H9 (cell line): ENCODE results near the gene LAP3. TPM values are rescaled to one million over a fixed set of nuclear protein-coding genes. Genes with fewer than 3 reads are reported as not detected.

Experiments
- DNase-seq: peaks from one replicate; pipeline ENCODE4 v3.0.0-alpha.2; 2017
- H2AFZ ChIP-seq: one replicate; pipeline ENCODE4 v1.6.1; 2013; ENCODE audit warnings: mild to moderate bottlenecking, low read length, control low read depth, moderate library complexity
- H2AK5ac ChIP-seq: 2 replicates; pipeline ENCODE4 v1.6.1; 2013; ENCODE audit warnings: low read length, control low read depth, mixed read lengths; ENCODE audit not compliant: insufficient read length
- H2BK120ac ChIP-seq: one replicate; pipeline ENCODE4 v1.6.1; 2013; ENCODE audit warnings: low read depth, mild to moderate bottlenecking, low read length, control low read depth, inconsistent platforms; ENCODE audit not compliant: poor library complexity, severe bottlenecking
- H2BK12ac ChIP-seq: 2 replicates; pipeline ENCODE4 v1.6.1; 2013; ENCODE audit warnings: low read length, control low read depth, mixed read lengths, low read depth; ENCODE audit not compliant: insufficient read length
- H2BK15ac ChIP-seq: 2 replicates; pipeline ENCODE4 v1.6.1; 2013; ENCODE audit warnings: low read depth, low read length, control low read depth
- H2BK20ac ChIP-seq: one replicate; pipeline ENCODE4 v1.6.1; 2013; ENCODE audit warnings: low read depth, mild to moderate bottlenecking, low read length, control low read depth, inconsistent platforms; ENCODE audit not compliant: poor library complexity, severe bottlenecking
- H2BK5ac ChIP-seq: 2 replicates; pipeline ENCODE4 v1.6.1; 2013; ENCODE audit warnings: low read length, control low read depth, mixed read lengths; ENCODE audit not compliant: insufficient read length
- H3K14ac ChIP-seq: 2 replicates; pipeline ENCODE4 v1.6.1; 2013; ENCODE audit warnings: low read length, control low read depth; ENCODE audit not compliant: insufficient read depth
- H3K18ac ChIP-seq: 2 replicates; pipeline ENCODE4 v1.6.1; 2013; ENCODE audit warnings: low read depth, mild to moderate bottlenecking, mixed read lengths, low read length, control low read depth; ENCODE audit not compliant: insufficient read length
- H3K23ac ChIP-seq: 2 replicates; pipeline ENCODE4 v1.6.1; 2013; ENCODE audit warnings: low read length, control low read depth, mixed read lengths, low read depth; ENCODE audit not compliant: insufficient read length
- H3K23me2 ChIP-seq: 2 replicates; pipeline ENCODE4 v1.6.1; 2013; ENCODE audit warnings: low read depth, mild to moderate bottlenecking, mixed read lengths, low read length, control low read depth; ENCODE audit not compliant: insufficient read length, poor library complexity, severe bottlenecking
- H3K27ac ChIP-seq: 2 replicates; pipeline ENCODE4 v1.5.1; 2013; ENCODE audit warnings: low read length, control low read depth, mixed read lengths, low read depth; ENCODE audit not compliant: insufficient read length
- H3K27me3 ChIP-seq: 2 replicates; pipeline ENCODE4 v1.6.1; 2013; ENCODE audit warnings: low read length, control low read depth, inconsistent platforms; ENCODE audit not compliant: insufficient read depth
- H3K4ac ChIP-seq: 2 replicates; pipeline ENCODE4 v1.6.1; 2013; ENCODE audit warnings: low read depth, mild to moderate bottlenecking, control low read depth, inconsistent platforms, low read length, moderate library complexity
- H3K4me1 ChIP-seq: 2 replicates; pipeline ENCODE4 v1.6.1; 2013; ENCODE audit warnings: low read length, control low read depth, inconsistent platforms; ENCODE audit not compliant: insufficient read depth
- H3K4me2 ChIP-seq: 2 replicates; pipeline ENCODE4 v1.6.1; 2013; ENCODE audit warnings: low read length, control low read depth, mixed read lengths; ENCODE audit not compliant: insufficient read length, insufficient read depth
- H3K56ac ChIP-seq: 2 replicates; pipeline ENCODE4 v1.6.1; 2013; ENCODE audit warnings: low read depth, mild to moderate bottlenecking, mixed read lengths, low read length, control low read depth; ENCODE audit not compliant: insufficient read length
- H3K79me1 ChIP-seq: 2 replicates; pipeline ENCODE4 v1.6.1; 2013; ENCODE audit warnings: low read depth, mild to moderate bottlenecking, moderate library complexity, low read length, control low read depth, inconsistent platforms; ENCODE audit not compliant: insufficient read depth, poor library complexity, severe bottlenecking
- H3K79me2 ChIP-seq: 2 replicates; pipeline ENCODE4 v1.6.1; 2013; ENCODE audit warnings: low read length, control low read depth, inconsistent platforms; ENCODE audit not compliant: insufficient read depth
- H3K9ac ChIP-seq: 2 replicates; pipeline ENCODE4 v1.6.1; 2013; ENCODE audit warnings: low read length, control low read depth, mixed read lengths; ENCODE audit not compliant: insufficient read length; ENCODE audit errors: extremely low read depth
- H3K9me3 ChIP-seq: one replicate; pipeline ENCODE4 v1.6.1; 2013; ENCODE audit warnings: low read depth, low read length, inconsistent platforms; ENCODE audit not compliant: control insufficient read depth
- H3T11ph ChIP-seq: one replicate; pipeline ENCODE4 v1.6.1; 2013; ENCODE audit warnings: mild to moderate bottlenecking, low read length, control low read depth, inconsistent platforms
- H4K20me1 ChIP-seq: one replicate; pipeline ENCODE4 v1.6.1; 2013; ENCODE audit not compliant: control insufficient read depth, insufficient read length, insufficient read depth
- H4K5ac ChIP-seq: 2 replicates; pipeline ENCODE4 v1.6.1; 2013; ENCODE audit warnings: low read depth, mild to moderate bottlenecking, mixed read lengths, low read length, control low read depth; ENCODE audit not compliant: insufficient read length
- H4K8ac ChIP-seq: replicated peaks from 2 replicates; pipeline ENCODE4 v1.6.1; 2013; ENCODE audit warnings: low read length, control low read depth, mixed read lengths, low read depth; ENCODE audit not compliant: insufficient read length
- H4K91ac ChIP-seq: 2 replicates; pipeline ENCODE4 v1.6.1; 2013; ENCODE audit warnings: low read depth, mild to moderate bottlenecking, moderate library complexity, mixed read lengths, low read length, control low read depth; ENCODE audit not compliant: insufficient read length
- H3K27ac Mint-ChIP-seq, 3 experiments: 2 replicates in 2 of 3; 3 replicates in 1 of 3; pipeline ENCODE4 v1.8.0; 2020 to 2021; ENCODE audit warnings: mixed read lengths in 3 of 3, mild to moderate bottlenecking in 1 of 3, moderate library complexity in 1 of 3
- H3K27me3 Mint-ChIP-seq: 2 replicates; pipeline ENCODE4 v1.8.0; 2021; ENCODE audit warnings: low read depth, mild to moderate bottlenecking, moderate library complexity, mixed read lengths
- H3K36me3 Mint-ChIP-seq, 3 experiments: 2 replicates in 2 of 3; 3 replicates in 1 of 3; pipeline ENCODE4 v1.8.0; 2020 to 2021; ENCODE audit warnings: low read depth in 3 of 3, mixed read lengths in 3 of 3; ENCODE audit not compliant: insufficient read depth in 1 of 3
- H3K4me1 Mint-ChIP-seq, 2 experiments: 2 replicates each; pipeline ENCODE4 v1.8.0; 2020; ENCODE audit warnings: mixed read lengths in 2 of 2
- H3K4me3 Mint-ChIP-seq, 2 experiments: 2 replicates in 1 of 2; 3 replicates in 1 of 2; pipeline ENCODE4 v1.8.0; 2020 to 2021; ENCODE audit warnings: mild to moderate bottlenecking in 2 of 2, mixed read lengths in 2 of 2, moderate library complexity in 1 of 2
- H3K9me3 Mint-ChIP-seq, 2 experiments: 2 replicates in 1 of 2; 3 replicates in 1 of 2; pipeline ENCODE4 v1.8.0; 2020; ENCODE audit warnings: mild to moderate bottlenecking in 2 of 2, mixed read lengths in 2 of 2, moderate library complexity in 1 of 2
- WGBS: extraction: QIAGEN DNeasy Blood & Tissue Kit; methylation state at CpG from one replicate; pipeline ENCODE4 v1.1.7; 2013; ENCODE audit warnings: missing lambda C conversion rate, low lambda C conversion rate, mixed read lengths; ENCODE audit not compliant: insufficient read length; ENCODE audit errors: extremely low coverage; 5-methylcytosine and 5-hydroxymethylcytosine counted together
- total RNA-seq: library from RNA; stranded (reverse); gene quantifications from 2 replicates; pipeline ENCODE4 v1.2.1, GENCODE V29; 2021
- TF ChIP-seq, protein P1 (sequence below): fragments of 200-600 bp; sonication (generic); conservative IDR thresholded peaks from 3 replicates; pipeline ENCODE4 v1.8.0; 2021; ENCODE audit warnings: antibody characterized with exemption, mild to moderate bottlenecking

Gene LAP3
- total RNA-seq, 1 experiment from 2014 or later, result 53.2 TPM

GRCh38 chr4:17554568-17554967 lies 22.4 kb upstream of the LAP3 start:
- Histone ChIP-seq H2BK5ac (no peak overlapping the region), H4K8ac (no peak overlapping the region), H3K18ac (no peak overlapping the region), H3K4ac (no peak overlapping the region), H3K23ac (no peak overlapping the region), H3K56ac (no peak overlapping the region), H3K9ac (no peak overlapping the region), H3K4me2 (no peak overlapping the region), H4K5ac (no peak overlapping the region), H2AK5ac (no peak overlapping the region), H2BK12ac (no peak overlapping the region), H2BK120ac (no peak overlapping the region), H3K79me2 (no peaks in the 10 kb centered on the region), H2AFZ (no peak overlapping the region), H3K9me3 (no peaks in the 10 kb centered on the region), H3K23me2 (no peaks in the 10 kb centered on the region), H2BK20ac (no peak overlapping the region), H3K27ac (no peak overlapping the region), H3K79me1 (no peaks in the 10 kb centered on the region), H3K27me3 (no peaks in the 10 kb centered on the region), H2BK15ac (no peak overlapping the region), H3T11ph (no peak overlapping the region), H3K4me1 (no peaks in the 10 kb centered on the region), H4K91ac (no peak overlapping the region), H4K20me1 (no peaks in the 10 kb centered on the region), H3K14ac (no peak overlapping the region)
- no peaks in the 10 kb centered on the region for H3K9me3 Mint-ChIP-seq
- H3K27ac Mint-ChIP-seq, result no peak overlapping the region
- peaks cover 24% of the 10 kb centered on the region for H3K27me3 Mint-ChIP-seq
- TF ChIP-seq, protein P1, sequence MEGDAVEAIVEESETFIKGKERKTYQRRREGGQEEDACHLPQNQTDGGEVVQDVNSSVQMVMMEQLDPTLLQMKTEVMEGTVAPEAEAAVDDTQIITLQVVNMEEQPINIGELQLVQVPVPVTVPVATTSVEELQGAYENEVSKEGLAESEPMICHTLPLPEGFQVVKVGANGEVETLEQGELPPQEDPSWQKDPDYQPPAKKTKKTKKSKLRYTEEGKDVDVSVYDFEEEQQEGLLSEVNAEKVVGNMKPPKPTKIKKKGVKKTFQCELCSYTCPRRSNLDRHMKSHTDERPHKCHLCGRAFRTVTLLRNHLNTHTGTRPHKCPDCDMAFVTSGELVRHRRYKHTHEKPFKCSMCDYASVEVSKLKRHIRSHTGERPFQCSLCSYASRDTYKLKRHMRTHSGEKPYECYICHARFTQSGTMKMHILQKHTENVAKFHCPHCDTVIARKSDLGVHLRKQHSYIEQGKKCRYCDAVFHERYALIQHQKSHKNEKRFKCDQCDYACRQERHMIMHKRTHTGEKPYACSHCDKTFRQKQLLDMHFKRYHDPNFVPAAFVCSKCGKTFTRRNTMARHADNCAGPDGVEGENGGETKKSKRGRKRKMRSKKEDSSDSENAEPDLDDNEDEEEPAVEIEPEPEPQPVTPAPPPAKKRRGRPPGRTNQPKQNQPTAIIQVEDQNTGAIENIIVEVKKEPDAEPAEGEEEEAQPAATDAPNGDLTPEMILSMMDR, result no peak
- H3K36me3 Mint-ChIP-seq, result no peaks in the 10 kb centered on the region
- WGBS, result no CpG with 5 or more reads among the region's 4 CpGs
- H3K4me1 Mint-ChIP-seq, result no peaks in the 10 kb centered on the region
- no peak overlapping the region for H3K4me3 Mint-ChIP-seq
- DNase-seq, result no peak
